OCI-LY7 (cell line): ENCODE results near the gene RPS6KA5. TPM values are rescaled to one million over a fixed set of nuclear protein-coding genes. Genes with fewer than 3 reads are reported as not detected.

Source experiments
- BruUV-seq: library from RNA; stranded (reverse); fragments of 400-500 nt; replicated peaks from 2 replicates; lab custom pipeline; 2021; lab: Mats Ljungman, UMichigan
- CTCF ChIA-PET: fragments of 300-600 bp; sonication (Branson Sonifier 250); formaldehyde crosslinking; loops from one replicate; lab custom pipeline; 2022; ENCODE audit warnings: antibody characterized with exemption; ENCODE audit not compliant: unreplicated experiment; lab: Charles Lee
- POLR2A ChIA-PET: fragments of 300-600 bp; sonication (Branson Sonifier 250); formaldehyde crosslinking; loops from one replicate; lab custom pipeline; 2022; ENCODE audit warnings: antibody characterized with exemption; lab: Charles Lee
- DNase-seq: peaks from one replicate; pipeline ENCODE4 v3.0.0-alpha.2; 2015; ENCODE audit warnings: low spot score
- H2AFZ ChIP-seq: fragments of 200-600 bp; sonication (generic), shearing (Covaris generic); 2 replicates; pipeline ENCODE4 v1.6.1; 2014; ENCODE audit warnings: mild to moderate bottlenecking, antibody characterized with exemption, low read length, moderate library complexity
- H3K27ac ChIP-seq: fragments of 200-600 bp; sonication (generic); 2 replicates; pipeline ENCODE4 v1.5.1; 2014; ENCODE audit warnings: mixed run types, low read depth, mild to moderate bottlenecking, moderate library complexity, low read length, inconsistent platforms; ENCODE audit not compliant: poor library complexity, severe bottlenecking
- H3K36me3 ChIP-seq: fragments of 200-600 bp; sonication (generic); 2 replicates; pipeline ENCODE4 v1.6.1; 2014; ENCODE audit warnings: mild to moderate bottlenecking, antibody characterized with exemption, low read length, moderate library complexity, mixed read lengths; ENCODE audit not compliant: insufficient read depth
- H3K4me1 ChIP-seq: fragments of 200-600 bp; sonication (generic); 2 replicates; pipeline ENCODE4 v1.5.1; 2014; ENCODE audit warnings: mild to moderate bottlenecking, low read length; ENCODE audit not compliant: insufficient read depth, poor library complexity, severe bottlenecking
- H3K4me2 ChIP-seq: fragments of 200-600 bp; sonication (generic); 2 replicates; pipeline ENCODE4 v1.6.1; 2014; ENCODE audit warnings: mild to moderate bottlenecking, low read length
- H3K4me3 ChIP-seq: fragments of 200-600 bp; sonication (generic); 2 replicates; pipeline ENCODE4 v1.5.1; 2014; ENCODE audit warnings: mild to moderate bottlenecking, low read depth, low read length; ENCODE audit not compliant: poor library complexity, severe bottlenecking
- H3K79me2 ChIP-seq: fragments of 200-600 bp; sonication (generic); 2 replicates; pipeline ENCODE4 v1.6.1; 2016; ENCODE audit warnings: low read depth, mild to moderate bottlenecking, low read length, moderate library complexity, mixed read lengths; ENCODE audit not compliant: insufficient read depth
- H3K9me2 ChIP-seq: fragments of 200-600 bp; sonication (generic); 2 replicates; pipeline ENCODE4 v1.6.1; 2016; ENCODE audit warnings: mild to moderate bottlenecking, low read length, mixed read lengths; ENCODE audit not compliant: insufficient read depth
- H3K9me3 ChIP-seq: fragments of 200-600 bp; sonication (generic); 2 replicates; pipeline ENCODE4 v1.6.1; 2014; ENCODE audit warnings: mild to moderate bottlenecking, mixed run types, low read length, mixed read lengths
- H4K20me1 ChIP-seq: fragments of 200-600 bp; sonication (generic); 2 replicates; pipeline ENCODE4 v1.6.1; 2014; ENCODE audit warnings: mild to moderate bottlenecking, antibody characterized with exemption, low read length, moderate library complexity, mixed read lengths; ENCODE audit not compliant: insufficient read depth
- CTCF ChIP-seq: fragments of 200-600 bp; sonication (generic); conservative IDR thresholded peaks from 2 replicates; pipeline ENCODE4 v1.5.1; 2014; ENCODE audit warnings: mild to moderate bottlenecking, antibody characterized with exemption, low read length, moderate library complexity, mixed read lengths
- EZH2phosphoT487 ChIP-seq: fragments of 200-600 bp; sonication (generic); IDR thresholded peaks from 2 replicates; pipeline ENCODE4 v1.6.1; 2018; ENCODE audit warnings: low read depth, borderline replicate concordance, mild to moderate bottlenecking, mixed run types, antibody characterized with exemption, low read length, moderate library complexity, mixed read lengths
- intact Hi-C: fragments of 100-400 bp; cut with micrococcal nuclease; formaldehyde crosslinking; loops from one replicate; pipeline ENCODE4 v1.10.0; 2022; ENCODE audit not compliant: unreplicated experiment
- total RNA-seq, 2 experiments: library from RNA; depleted of rRNA in 1 of 2; stranded (reverse); fragments of >200 nt in 1 of 2; shearing (Covaris generic) in 1 of 2; gene quantifications; 2 replicates each; pipeline ENCODE4 v1.2.3, GENCODE V29; 2014 to 2022

RPS6KA5 gene
- total RNA-seq, 2 experiments from 2014 or later = 9.6 to 12.7 TPM

GRCh38 chr14:91058042-91058581 lies 2.3 kb downstream of the RPS6KA5 start:
- POLR2A ChIA-PET = no interaction called here
- no peak overlapping the region for H3K27ac ChIP-seq
- TF ChIP-seq EZH2phosphoT487 (no peak), CTCF (no peak)
- peak overlapping the region; percentile 17; the same call in 1 of the 2 replicates for H3K4me2 ChIP-seq
- H3K79me2 ChIP-seq = peaks cover 20% of the 10 kb centered on the region; the same call in 1 of the 2 replicates
- no peaks in the 10 kb centered on the region for H4K20me1 ChIP-seq
- no peaks in the 10 kb centered on the region for H3K9me3 ChIP-seq
- no peak overlapping the region for H3K4me3 ChIP-seq
- H2AFZ ChIP-seq = no peak overlapping the region
- TSS peak; percentile 42 for BruUV-seq
- no peaks in the 10 kb centered on the region; the same call in 1 of the 2 replicates for H3K36me3 ChIP-seq
- CTCF ChIA-PET = no interaction called here
- no peak for DNase-seq
- no peaks in the 10 kb centered on the region for H3K9me2 ChIP-seq
- intact Hi-C loops = no loop called here
- peaks cover 24% of the 10 kb centered on the region for H3K4me1 ChIP-seq

GRCh38 chr14:91056361-91056760 lies 4.1 kb downstream of the RPS6KA5 start:
- peaks cover 9% of the 10 kb centered on the region for H3K4me1 ChIP-seq
- ChIA-PET POLR2A (interaction anchor here (0.9 kb wide), 1 partner anchor 46 kb away, joined by 3 read pairs; no protein-coding TSS in a partner anchor), CTCF (no interaction called here)
- no TSS peak for BruUV-seq
- DNase-seq = no peak
- no peak overlapping the region for H3K4me3 ChIP-seq
- no peak overlapping the region for H3K4me2 ChIP-seq
- no peaks in the 10 kb centered on the region for H4K20me1 ChIP-seq
- H3K9me2 ChIP-seq = no peaks in the 10 kb centered on the region
- no peak overlapping the region for H2AFZ ChIP-seq
- intact Hi-C loops = no loop called here
- TF ChIP-seq CTCF (no peak), EZH2phosphoT487 (no peak)
- H3K36me3 ChIP-seq = no peaks in the 10 kb centered on the region; the same call in 1 of the 2 replicates
- H3K79me2 ChIP-seq = peaks cover 20% of the 10 kb centered on the region; the same call in 1 of the 2 replicates
- H3K27ac ChIP-seq = no peak overlapping the region
- H3K9me3 ChIP-seq = no peaks in the 10 kb centered on the region

GRCh38 chr14:91055016-91055415 lies 5.4 kb downstream of the RPS6KA5 start:
- Histone ChIP-seq H3K9me3 (no peaks in the 10 kb centered on the region), H3K4me3 (no peak overlapping the region), H3K4me1 (peaks cover 6% of the 10 kb centered on the region), H3K9me2 (no peaks in the 10 kb centered on the region), H3K79me2 (peaks cover 20% of the 10 kb centered on the region; the same call in 1 of the 2 replicates), H3K4me2 (no peak overlapping the region), H3K27ac (no peak overlapping the region), H2AFZ (no peak overlapping the region), H4K20me1 (no peaks in the 10 kb centered on the region), H3K36me3 (no peaks in the 10 kb centered on the region; the same call in 1 of the 2 replicates)
- POLR2A ChIA-PET = interaction anchor here (0.7 kb wide), 1 partner anchor 101 kb away, joined by 3 read pairs; no protein-coding TSS in a partner anchor
- BruUV-seq = no TSS peak
- intact Hi-C loops = no loop called here
- CTCF ChIA-PET = no interaction called here
- DNase-seq = no peak
- TF ChIP-seq CTCF = no peak
- no peak for TF ChIP-seq EZH2phosphoT487
